Panc1 (cell line): ENCODE measurements around the gene PIK3AP1. TPM values are rescaled to one million over a fixed set of nuclear protein-coding genes. Genes with fewer than 3 reads are reported as not detected.

ENCODE experiments used
- ATAC-seq: fragments of 200-7000 bp; cut with Tn5 transposase; 2 replicates; pipeline ENCODE4 v1.9.1; 2020; ENCODE audit warnings: mild to moderate bottlenecking, moderate library complexity
- BruUV-seq: library from RNA; stranded (reverse); fragments of 400-500 nt; replicated peaks from 2 replicates; lab custom pipeline; 2021; lab: Mats Ljungman, UMichigan
- CTCF ChIA-PET: fragments of 300-600 bp; sonication (Branson Sonifier 250); formaldehyde crosslinking; loops from one replicate; lab custom pipeline; 2022; ENCODE audit warnings: antibody characterized with exemption; lab: Charles Lee
- POLR2A ChIA-PET: fragments of 300-600 bp; sonication (Branson Sonifier 250); formaldehyde crosslinking; loops from one replicate; lab custom pipeline; 2022; ENCODE audit warnings: antibody characterized with exemption; lab: Charles Lee
- DNase-seq: peaks from one replicate; pipeline ENCODE4 v3.0.0-alpha.2; 2010; ENCODE audit warnings: low read depth, low spot score
- H3K27ac ChIP-seq: 2 replicates; pipeline ENCODE4 v1.5.1; 2011; ENCODE audit warnings: mild to moderate bottlenecking, low read length, inconsistent platforms
- H3K27me3 ChIP-seq: fragments of 200-500 bp; sonication (Bioruptor generic); 2 replicates; pipeline ENCODE4 v1.6.0; 2014; ENCODE audit warnings: low read length, inconsistent platforms; ENCODE audit not compliant: control insufficient read depth, insufficient read depth
- H3K36me3 ChIP-seq: fragments of 200-500 bp; sonication (Bioruptor generic); 2 replicates; pipeline ENCODE4 v1.5.1; 2014; ENCODE audit warnings: inconsistent platforms, mild to moderate bottlenecking, low read length, moderate library complexity; ENCODE audit not compliant: control insufficient read depth, insufficient read depth
- H3K4me1 ChIP-seq: 2 replicates; pipeline ENCODE4 v1.5.1; 2011; ENCODE audit warnings: inconsistent platforms, mild to moderate bottlenecking, low read length, moderate library complexity; ENCODE audit not compliant: control insufficient read depth, insufficient read depth
- H3K4me3 ChIP-seq, 2 experiments: 2 replicates each; pipeline ENCODE4 v1.5.1; 2011 to 2012; ENCODE audit warnings: low read depth in 2 of 2, low read length in 2 of 2, mild to moderate bottlenecking in 2 of 2, inconsistent platforms in 1 of 2, moderate library complexity in 1 of 2
- H3K9me3 ChIP-seq: fragments of 200-500 bp; sonication (Bioruptor generic); 2 replicates; pipeline ENCODE4 v1.5.1; 2014; ENCODE audit warnings: low read depth, mild to moderate bottlenecking, inconsistent platforms, low read length, moderate library complexity; ENCODE audit not compliant: control insufficient read depth, insufficient read depth
- POLR2AphosphoS5 ChIP-seq: IDR thresholded peaks from 2 replicates; pipeline ENCODE4 v1.6.1; 2012; ENCODE audit warnings: mild to moderate bottlenecking, low read depth, low read length, moderate library complexity
- SIN3A ChIP-seq: IDR thresholded peaks from 2 replicates; pipeline ENCODE4 v1.6.1; 2012; ENCODE audit warnings: low read depth, mild to moderate bottlenecking, low read length, moderate library complexity, borderline replicate concordance; ENCODE audit not compliant: insufficient read depth
- TCF7L2 ChIP-seq: IDR thresholded peaks from 2 replicates; pipeline ENCODE4 v1.6.1; 2011; ENCODE audit warnings: mild to moderate bottlenecking, low read depth, low read length, inconsistent platforms
- in situ Hi-C: cut with HindIII; loops from 2 replicates; pipeline ENCODE4 v1.10.0; 2016; ENCODE audit warnings: low sequenced_read_pairs, low pct_unique_long_range_greater_than_20kb
- intact Hi-C: fragments of 100-400 bp; cut with micrococcal nuclease; formaldehyde crosslinking; loops from one replicate; pipeline ENCODE4 v1.10.0; 2022; ENCODE audit not compliant: unreplicated experiment
- total RNA-seq: library from RNA; stranded (reverse); gene quantifications from one replicate; pipeline ENCODE4 v1.2.1, GENCODE V29; 2021; ENCODE audit not compliant: unreplicated experiment
- TF ChIP-seq, protein P1 (sequence below), 2 experiments: IDR thresholded peaks; 2 replicates each; pipeline ENCODE4 v1.6.1; 2011 to 2012; ENCODE audit warnings: low read depth in 2 of 2, control low read depth in 1 of 2, low read length in 1 of 2, mild to moderate bottlenecking in 1 of 2, moderate library complexity in 1 of 2; ENCODE audit not compliant: insufficient read depth in 1 of 2
- TF ChIP-seq, protein P2 (sequence below): fragments of 450-650 bp; IDR thresholded peaks from 2 replicates; pipeline ENCODE4 v1.5.1; 2017; ENCODE audit warnings: mild to moderate bottlenecking

PIK3AP1 gene
- total RNA-seq, 1 experiment from 2014 or later = 2.6 TPM

DNA sequence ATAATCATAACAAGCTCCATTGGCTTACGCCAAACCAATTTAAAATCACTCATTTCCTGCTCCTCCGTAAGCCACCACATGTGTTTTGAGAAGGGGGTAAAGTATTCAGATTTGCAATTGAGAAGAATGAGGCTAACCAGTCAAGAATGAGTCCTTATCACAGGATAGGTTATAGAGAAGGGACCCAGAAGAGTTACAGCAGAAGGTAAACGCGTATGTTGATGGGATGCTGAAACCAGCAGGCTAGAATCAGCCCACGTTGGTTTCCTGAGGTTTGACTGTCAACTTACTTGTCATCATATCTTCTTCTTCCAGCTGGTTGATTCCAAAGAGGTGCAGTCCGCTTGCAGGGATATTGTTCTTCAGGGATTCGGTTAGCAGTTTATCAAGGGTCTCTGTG is 69.4 kb downstream of the PIK3AP1 start:
- no peak for ATAC-seq
- TF ChIP-seq, protein P1, sequence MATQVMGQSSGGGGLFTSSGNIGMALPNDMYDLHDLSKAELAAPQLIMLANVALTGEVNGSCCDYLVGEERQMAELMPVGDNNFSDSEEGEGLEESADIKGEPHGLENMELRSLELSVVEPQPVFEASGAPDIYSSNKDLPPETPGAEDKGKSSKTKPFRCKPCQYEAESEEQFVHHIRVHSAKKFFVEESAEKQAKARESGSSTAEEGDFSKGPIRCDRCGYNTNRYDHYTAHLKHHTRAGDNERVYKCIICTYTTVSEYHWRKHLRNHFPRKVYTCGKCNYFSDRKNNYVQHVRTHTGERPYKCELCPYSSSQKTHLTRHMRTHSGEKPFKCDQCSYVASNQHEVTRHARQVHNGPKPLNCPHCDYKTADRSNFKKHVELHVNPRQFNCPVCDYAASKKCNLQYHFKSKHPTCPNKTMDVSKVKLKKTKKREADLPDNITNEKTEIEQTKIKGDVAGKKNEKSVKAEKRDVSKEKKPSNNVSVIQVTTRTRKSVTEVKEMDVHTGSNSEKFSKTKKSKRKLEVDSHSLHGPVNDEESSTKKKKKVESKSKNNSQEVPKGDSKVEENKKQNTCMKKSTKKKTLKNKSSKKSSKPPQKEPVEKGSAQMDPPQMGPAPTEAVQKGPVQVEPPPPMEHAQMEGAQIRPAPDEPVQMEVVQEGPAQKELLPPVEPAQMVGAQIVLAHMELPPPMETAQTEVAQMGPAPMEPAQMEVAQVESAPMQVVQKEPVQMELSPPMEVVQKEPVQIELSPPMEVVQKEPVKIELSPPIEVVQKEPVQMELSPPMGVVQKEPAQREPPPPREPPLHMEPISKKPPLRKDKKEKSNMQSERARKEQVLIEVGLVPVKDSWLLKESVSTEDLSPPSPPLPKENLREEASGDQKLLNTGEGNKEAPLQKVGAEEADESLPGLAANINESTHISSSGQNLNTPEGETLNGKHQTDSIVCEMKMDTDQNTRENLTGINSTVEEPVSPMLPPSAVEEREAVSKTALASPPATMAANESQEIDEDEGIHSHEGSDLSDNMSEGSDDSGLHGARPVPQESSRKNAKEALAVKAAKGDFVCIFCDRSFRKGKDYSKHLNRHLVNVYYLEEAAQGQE (IDR thresholded peaks at IDR 0.05; ENCODE audit: insufficient read depth in 1 of 2, low read depth in 2 of 2, low read length in 1 of 2) = no peak
- TF ChIP-seq POLR2AphosphoS5 = no peak
- TF ChIP-seq TCF7L2 = no peak
- TF ChIP-seq, protein P2, sequence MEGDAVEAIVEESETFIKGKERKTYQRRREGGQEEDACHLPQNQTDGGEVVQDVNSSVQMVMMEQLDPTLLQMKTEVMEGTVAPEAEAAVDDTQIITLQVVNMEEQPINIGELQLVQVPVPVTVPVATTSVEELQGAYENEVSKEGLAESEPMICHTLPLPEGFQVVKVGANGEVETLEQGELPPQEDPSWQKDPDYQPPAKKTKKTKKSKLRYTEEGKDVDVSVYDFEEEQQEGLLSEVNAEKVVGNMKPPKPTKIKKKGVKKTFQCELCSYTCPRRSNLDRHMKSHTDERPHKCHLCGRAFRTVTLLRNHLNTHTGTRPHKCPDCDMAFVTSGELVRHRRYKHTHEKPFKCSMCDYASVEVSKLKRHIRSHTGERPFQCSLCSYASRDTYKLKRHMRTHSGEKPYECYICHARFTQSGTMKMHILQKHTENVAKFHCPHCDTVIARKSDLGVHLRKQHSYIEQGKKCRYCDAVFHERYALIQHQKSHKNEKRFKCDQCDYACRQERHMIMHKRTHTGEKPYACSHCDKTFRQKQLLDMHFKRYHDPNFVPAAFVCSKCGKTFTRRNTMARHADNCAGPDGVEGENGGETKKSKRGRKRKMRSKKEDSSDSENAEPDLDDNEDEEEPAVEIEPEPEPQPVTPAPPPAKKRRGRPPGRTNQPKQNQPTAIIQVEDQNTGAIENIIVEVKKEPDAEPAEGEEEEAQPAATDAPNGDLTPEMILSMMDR = no peak; the same call in 1 of the 2 replicates
- no peak for TF ChIP-seq SIN3A
- in situ Hi-C loops = no loop called here
- H3K9me3 ChIP-seq = no peaks in the 10 kb centered on the region
- no peak overlapping the region for H3K27ac ChIP-seq
- intact Hi-C loops = no loop called here
- no TSS peak for BruUV-seq
- peaks cover 3% of the 10 kb centered on the region; the same call in 1 of the 2 replicates for H3K27me3 ChIP-seq
- CTCF ChIA-PET = no interaction called here
- no peak overlapping the region for H3K4me3 ChIP-seq
- DNase-seq = no peak
- H3K36me3 ChIP-seq = no peaks in the 10 kb centered on the region
- H3K4me1 ChIP-seq = no peaks in the 10 kb centered on the region
- POLR2A ChIA-PET = no interaction called here

DNA sequence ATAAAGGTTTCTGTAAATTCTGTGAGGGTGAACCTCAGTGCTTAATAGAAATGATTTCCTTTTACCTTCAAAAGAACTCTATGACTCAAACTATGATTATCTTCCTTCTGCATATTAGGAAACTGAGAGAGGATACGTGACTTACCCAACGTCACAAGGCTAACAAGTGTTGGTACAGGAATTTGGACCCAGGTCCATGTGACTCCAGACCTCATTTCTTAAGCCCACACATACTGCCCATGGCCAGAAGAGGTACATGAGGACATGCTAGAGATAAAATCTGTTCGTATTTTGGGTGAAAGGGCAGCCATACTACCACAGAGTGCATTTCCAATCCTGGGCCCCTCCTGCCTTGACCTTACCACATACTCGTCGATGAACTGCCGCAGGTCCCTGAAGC is 72.0 kb downstream of the PIK3AP1 start:
- BruUV-seq = no TSS peak
- peaks cover 3% of the 10 kb centered on the region; the same call in 1 of the 2 replicates for H3K27me3 ChIP-seq
- H3K9me3 ChIP-seq = no peaks in the 10 kb centered on the region
- H3K4me1 ChIP-seq = no peaks in the 10 kb centered on the region
- H3K4me3 ChIP-seq = no peak overlapping the region
- in situ Hi-C loops (no loop called here), intact Hi-C loops (loop anchor here (10.0 kb wide), 1 partner anchor 273 kb away; no protein-coding TSS in a partner anchor)
- ChIA-PET CTCF (no interaction called here), POLR2A (interaction anchor here (0.6 kb wide), 1 partner anchor 84 kb away, joined by 7 read pairs; no protein-coding TSS in a partner anchor)
- ATAC-seq (no peak), DNase-seq (no peak)
- no peak overlapping the region for H3K27ac ChIP-seq
- H3K36me3 ChIP-seq = no peaks in the 10 kb centered on the region
- no peak for TF ChIP-seq SIN3A
- TF ChIP-seq, protein P2 = no peak
- TF ChIP-seq TCF7L2 = no peak
- TF ChIP-seq, protein P1 (IDR thresholded peaks at IDR 0.05; ENCODE audit: insufficient read depth in 1 of 2, low read depth in 2 of 2, low read length in 1 of 2) = no peak
- TF ChIP-seq POLR2AphosphoS5 = no peak
